ENCODE measurements around the gene MAPRE3. TPM values are rescaled to one million over a fixed set of nuclear protein-coding genes. Genes with fewer than 3 reads are reported as not detected.

MAPRE3 gene
- total RNA-seq, 2 donors from 2014 or later: 3.2 to 4.4 TPM

GRCh38 chr2:26983746-26984145, 13.3 kb downstream of the MAPRE3 start:
- Mint-ChIP-seq H3K4me3 (no peak overlapping the region), H3K4me1 (peaks cover 6% of the 10 kb centered on the region), H3K36me3 (ENCODE audit: low read depth) (no peaks in the 10 kb centered on the region), H3K9me3 (no peaks in the 10 kb centered on the region), H3K27me3 (ENCODE audit: insufficient read depth) (peaks cover 8% of the 10 kb centered on the region), H3K27ac (no peak overlapping the region)
- 80 to 84% methylated on average over 1 to 2 of the region's 3 CpGs for WGBS, 2 experiments (ENCODE audit: insufficient coverage in 1 of 2, insufficient read length in 1 of 2)
- H3K9me3 ChIP-seq (ENCODE audit: control insufficient read depth, low read length): no peaks in the 10 kb centered on the region
- TF ChIP-seq, protein P1, sequence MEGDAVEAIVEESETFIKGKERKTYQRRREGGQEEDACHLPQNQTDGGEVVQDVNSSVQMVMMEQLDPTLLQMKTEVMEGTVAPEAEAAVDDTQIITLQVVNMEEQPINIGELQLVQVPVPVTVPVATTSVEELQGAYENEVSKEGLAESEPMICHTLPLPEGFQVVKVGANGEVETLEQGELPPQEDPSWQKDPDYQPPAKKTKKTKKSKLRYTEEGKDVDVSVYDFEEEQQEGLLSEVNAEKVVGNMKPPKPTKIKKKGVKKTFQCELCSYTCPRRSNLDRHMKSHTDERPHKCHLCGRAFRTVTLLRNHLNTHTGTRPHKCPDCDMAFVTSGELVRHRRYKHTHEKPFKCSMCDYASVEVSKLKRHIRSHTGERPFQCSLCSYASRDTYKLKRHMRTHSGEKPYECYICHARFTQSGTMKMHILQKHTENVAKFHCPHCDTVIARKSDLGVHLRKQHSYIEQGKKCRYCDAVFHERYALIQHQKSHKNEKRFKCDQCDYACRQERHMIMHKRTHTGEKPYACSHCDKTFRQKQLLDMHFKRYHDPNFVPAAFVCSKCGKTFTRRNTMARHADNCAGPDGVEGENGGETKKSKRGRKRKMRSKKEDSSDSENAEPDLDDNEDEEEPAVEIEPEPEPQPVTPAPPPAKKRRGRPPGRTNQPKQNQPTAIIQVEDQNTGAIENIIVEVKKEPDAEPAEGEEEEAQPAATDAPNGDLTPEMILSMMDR (conservative IDR thresholded peaks at IDR 0.05): no peak
- no peaks in the 10 kb centered on the region for H3K27me3 ChIP-seq (ENCODE audit: control insufficient read depth, insufficient read depth, low read length, poor library complexity, severe bottlenecking)
- no peak overlapping the region for H3K27ac ChIP-seq (ENCODE audit: low read depth, low read length)
- no peak for DNase-seq
- H3K36me3 ChIP-seq (ENCODE audit: control insufficient read depth, insufficient read depth, low read length): no peaks in the 10 kb centered on the region
- H3K9ac ChIP-seq (ENCODE audit: extremely low read depth, low read length, poor library complexity, severe bottlenecking): no peak overlapping the region
- no peak overlapping the region for H3K4me3 ChIP-seq (ENCODE audit: low read length)
- H3K4me1 ChIP-seq (ENCODE audit: control insufficient read depth, insufficient read depth, low read length): no peaks in the 10 kb centered on the region

DNA sequence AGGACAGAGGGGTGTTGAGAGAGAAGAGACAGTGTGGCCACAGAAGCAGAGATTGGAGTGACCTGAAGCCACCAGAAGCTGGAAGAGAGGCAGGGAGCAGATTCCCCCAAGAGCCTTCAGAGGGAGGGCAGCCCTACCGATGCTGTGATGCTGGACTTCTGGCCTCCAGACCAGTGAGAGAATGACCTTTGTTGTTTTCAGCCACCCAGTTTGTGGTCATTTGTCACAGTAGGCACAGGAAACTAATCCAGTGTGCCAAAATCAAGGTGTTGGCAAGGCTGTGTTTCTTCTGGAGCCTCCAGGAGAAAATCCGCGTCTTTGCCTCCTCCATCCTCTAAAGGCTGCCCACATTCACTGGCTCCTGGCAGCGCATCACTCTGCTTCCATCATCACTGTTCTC, 15.4 kb downstream of the MAPRE3 start:
- H3K27me3 ChIP-seq (ENCODE audit: control insufficient read depth, insufficient read depth, low read length, poor library complexity, severe bottlenecking): no peaks in the 10 kb centered on the region
- no peak for DNase-seq
- no peak overlapping the region for H3K27ac ChIP-seq (ENCODE audit: low read depth, low read length)
- 82 to 96% methylated on average over 4 of the region's 4 CpGs for WGBS, 2 experiments (ENCODE audit: insufficient coverage in 1 of 2, insufficient read length in 1 of 2)
- TF ChIP-seq, protein P1 (conservative IDR thresholded peaks at IDR 0.05): no peak
- Mint-ChIP-seq H3K27me3 (ENCODE audit: insufficient read depth) (peaks cover 6% of the 10 kb centered on the region), H3K4me1 (peaks cover 6% of the 10 kb centered on the region), H3K9me3 (no peaks in the 10 kb centered on the region), H3K4me3 (no peak overlapping the region), H3K36me3 (ENCODE audit: low read depth) (no peaks in the 10 kb centered on the region), H3K27ac (no peak overlapping the region)
- H3K4me1 ChIP-seq (ENCODE audit: control insufficient read depth, insufficient read depth, low read length): no peaks in the 10 kb centered on the region
- H3K9me3 ChIP-seq (ENCODE audit: control insufficient read depth, low read length): no peaks in the 10 kb centered on the region
- no peak overlapping the region for H3K9ac ChIP-seq (ENCODE audit: extremely low read depth, low read length, poor library complexity, severe bottlenecking)
- no peaks in the 10 kb centered on the region for H3K36me3 ChIP-seq (ENCODE audit: control insufficient read depth, insufficient read depth, low read length)
- H3K4me3 ChIP-seq (ENCODE audit: low read length): no peak overlapping the region

GRCh38 chr2:26986576-26986975, 16.1 kb downstream of the MAPRE3 start:
- Mint-ChIP-seq H3K36me3 (ENCODE audit: low read depth) (no peaks in the 10 kb centered on the region), H3K4me3 (no peak overlapping the region), H3K27me3 (ENCODE audit: insufficient read depth) (peaks cover 6% of the 10 kb centered on the region), H3K4me1 (peaks cover 6% of the 10 kb centered on the region), H3K27ac (no peak overlapping the region), H3K9me3 (no peaks in the 10 kb centered on the region)
- Histone ChIP-seq H3K4me1 (ENCODE audit: control insufficient read depth, insufficient read depth, low read length) (no peaks in the 10 kb centered on the region), H3K9ac (ENCODE audit: extremely low read depth, low read length, poor library complexity, severe bottlenecking) (no peak overlapping the region), H3K9me3 (ENCODE audit: control insufficient read depth, low read length) (no peaks in the 10 kb centered on the region), H3K27me3 (ENCODE audit: control insufficient read depth, insufficient read depth, low read length, poor library complexity, severe bottlenecking) (no peaks in the 10 kb centered on the region), H3K36me3 (ENCODE audit: control insufficient read depth, insufficient read depth, low read length) (no peaks in the 10 kb centered on the region), H3K4me3 (ENCODE audit: low read length) (no peak overlapping the region), H3K27ac (ENCODE audit: low read depth, low read length) (no peak overlapping the region)
- 71 to 90% methylated on average over 1 to 5 of the region's 5 CpGs for WGBS, 2 experiments (ENCODE audit: insufficient coverage in 1 of 2, insufficient read length in 1 of 2)
- TF ChIP-seq, protein P1 (conservative IDR thresholded peaks at IDR 0.05): no peak
- DNase-seq: no peak
